Rectal smooth muscle tissue (tissue), 1 donor: ENCODE data around the gene MRPL55.

ENCODE experiments used
- H3K27ac ChIP-seq: one replicate; pipeline ENCODE4 v1.7.0; 2013; ENCODE audit warnings: low read depth, low read length, inconsistent platforms
- H3K27me3 ChIP-seq: one replicate; pipeline ENCODE4 v1.7.0; 2013; ENCODE audit warnings: low read length; ENCODE audit not compliant: control insufficient read depth, insufficient read depth
- H3K36me3 ChIP-seq: one replicate; pipeline ENCODE4 v1.7.0; 2013; ENCODE audit warnings: low read length; ENCODE audit not compliant: control insufficient read depth, insufficient read depth
- H3K4me1 ChIP-seq: one replicate; pipeline ENCODE4 v1.7.0; 2013; ENCODE audit warnings: low read length; ENCODE audit not compliant: control insufficient read depth, insufficient read depth
- H3K4me3 ChIP-seq: one replicate; pipeline ENCODE4 v1.7.0; 2013; ENCODE audit warnings: low read length
- H3K9ac ChIP-seq: one replicate; pipeline ENCODE4 v1.7.0; 2013; ENCODE audit warnings: low read length

MRPL55 gene

DNA sequence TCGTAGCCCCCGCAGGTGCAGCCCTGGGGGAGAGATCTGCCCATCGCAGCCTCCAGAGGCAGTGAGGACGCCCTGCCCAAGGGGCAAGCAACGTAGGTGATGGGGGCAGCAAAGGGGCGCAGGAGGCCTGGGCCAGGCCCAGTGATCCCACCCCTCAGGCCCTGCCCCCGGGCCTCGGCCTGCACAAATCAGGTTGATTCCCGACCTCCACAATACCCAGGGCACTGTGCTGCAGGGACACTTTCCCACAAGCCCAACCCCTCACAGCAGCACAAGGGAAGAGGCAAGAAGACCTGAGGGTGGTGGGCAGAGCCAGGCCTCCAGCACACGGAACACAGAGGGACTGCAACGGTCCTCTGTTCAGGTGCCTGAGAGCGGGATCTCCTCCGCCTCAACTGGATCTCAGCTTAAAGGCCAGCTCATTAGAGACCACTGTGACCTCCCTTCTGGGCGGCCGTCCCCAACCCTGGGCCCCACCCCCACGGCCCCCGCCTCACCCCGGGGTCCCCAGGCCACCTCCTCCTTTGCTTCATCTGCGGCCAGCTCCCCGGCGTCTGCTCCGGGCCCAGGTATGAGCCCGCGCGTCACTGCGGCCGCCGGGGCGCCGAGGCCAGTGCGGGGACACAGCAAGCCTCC is 27.4 kb downstream of the MRPL55 start:
- no peaks in the 10 kb centered on the region for H3K27me3 ChIP-seq
- peak overlapping the region; percentile 75 for H3K27ac ChIP-seq
- H3K4me3 ChIP-seq: peak overlapping the region; percentile 87
- H3K9ac ChIP-seq: peak overlapping the region; percentile 90
- peaks cover 26% of the 10 kb centered on the region for H3K4me1 ChIP-seq
- no peaks in the 10 kb centered on the region for H3K36me3 ChIP-seq

DNA sequence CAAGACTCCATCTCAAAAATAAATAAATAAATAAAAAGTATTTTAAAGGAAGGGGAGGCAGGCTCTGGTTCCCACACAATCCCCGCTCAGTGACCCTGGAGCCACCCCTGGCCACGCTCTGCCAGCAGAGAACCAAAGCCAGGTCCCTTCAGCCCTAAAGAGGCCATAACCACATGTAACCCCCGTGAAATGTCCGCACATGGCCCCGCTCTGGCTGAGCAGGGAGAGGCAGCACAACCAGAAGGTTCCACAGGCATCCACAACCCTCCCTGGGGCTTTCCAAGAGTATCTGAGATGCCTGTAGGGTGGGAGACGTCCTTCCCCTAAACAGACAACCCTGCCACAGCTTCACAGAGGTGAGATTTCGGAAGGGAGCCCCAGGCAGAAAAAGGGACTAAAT is 28.0 kb downstream of the MRPL55 start:
- no peak overlapping the region for H3K9ac ChIP-seq
- H3K27ac ChIP-seq: no peak overlapping the region
- peak overlapping the region; percentile 87 for H3K4me3 ChIP-seq

DNA sequence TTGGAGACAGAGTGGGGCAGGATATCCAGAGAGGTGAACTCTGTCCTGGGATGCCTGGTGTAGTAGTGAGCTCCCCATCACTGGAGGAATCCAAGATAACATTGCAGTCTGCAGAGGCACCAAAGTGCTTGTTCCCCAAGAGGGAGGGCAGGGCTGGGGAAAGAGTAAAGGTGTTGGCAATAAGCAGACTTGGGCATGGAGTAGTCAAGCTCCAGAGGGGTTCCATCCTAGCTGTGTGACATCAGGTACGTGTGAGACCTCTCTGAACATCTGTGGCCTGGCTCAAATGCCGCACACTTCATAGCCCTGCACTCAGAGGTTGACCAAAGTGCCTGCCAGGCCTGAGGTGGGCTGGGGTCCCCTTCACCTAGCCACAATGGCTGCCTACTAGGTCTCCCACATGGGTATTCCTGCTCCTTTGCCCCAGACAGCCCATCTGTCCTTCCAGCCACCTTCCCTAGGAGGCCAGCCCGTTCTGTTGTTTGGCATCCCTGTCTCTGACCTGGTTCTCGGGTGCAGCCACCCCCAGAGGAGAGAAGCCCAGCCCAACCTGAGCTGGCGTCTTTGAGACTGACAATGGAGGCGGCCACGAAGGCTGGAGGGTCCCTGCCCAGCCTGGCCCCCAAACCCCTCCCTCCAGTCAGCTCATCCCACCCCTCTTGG is 29.4 kb downstream of the MRPL55 start:
- Histone ChIP-seq H3K4me3 (no peak overlapping the region), H3K9ac (no peak overlapping the region), H3K27ac (no peak overlapping the region), H3K36me3 (no peaks in the 10 kb centered on the region), H3K27me3 (no peaks in the 10 kb centered on the region), H3K4me1 (peaks cover 12% of the 10 kb centered on the region)

More for the DNA sequence above, 28.0 kb downstream of the MRPL55 start:
- H3K36me3 ChIP-seq: no peaks in the 10 kb centered on the region
- no peaks in the 10 kb centered on the region for H3K27me3 ChIP-seq
- peaks cover 24% of the 10 kb centered on the region for H3K4me1 ChIP-seq

DNA sequence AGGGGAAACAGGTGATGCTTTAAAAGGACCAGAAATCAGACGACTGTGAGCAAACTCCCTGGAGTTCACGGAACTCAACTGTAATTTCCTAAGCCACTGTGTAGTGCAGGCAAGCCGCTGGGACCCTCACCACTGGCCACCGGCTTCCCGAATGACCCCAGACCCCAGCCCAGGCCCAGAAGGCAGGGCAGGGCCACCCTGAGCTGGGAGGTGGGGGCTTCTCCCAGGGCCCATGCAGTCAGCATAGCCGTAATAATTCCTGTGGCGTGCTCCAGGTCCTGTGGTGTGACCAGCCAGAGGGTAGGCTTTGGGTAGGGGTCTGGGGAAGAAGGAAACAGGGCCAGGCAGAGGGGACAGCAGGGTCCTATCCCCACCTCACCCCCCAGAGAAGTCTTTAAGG is 30.1 kb downstream of the MRPL55 start:
- Histone ChIP-seq H3K36me3 (no peaks in the 10 kb centered on the region), H3K27me3 (no peaks in the 10 kb centered on the region), H3K4me3 (no peak overlapping the region), H3K27ac (no peak overlapping the region), H3K4me1 (peaks cover 6% of the 10 kb centered on the region), H3K9ac (no peak overlapping the region)

DNA sequence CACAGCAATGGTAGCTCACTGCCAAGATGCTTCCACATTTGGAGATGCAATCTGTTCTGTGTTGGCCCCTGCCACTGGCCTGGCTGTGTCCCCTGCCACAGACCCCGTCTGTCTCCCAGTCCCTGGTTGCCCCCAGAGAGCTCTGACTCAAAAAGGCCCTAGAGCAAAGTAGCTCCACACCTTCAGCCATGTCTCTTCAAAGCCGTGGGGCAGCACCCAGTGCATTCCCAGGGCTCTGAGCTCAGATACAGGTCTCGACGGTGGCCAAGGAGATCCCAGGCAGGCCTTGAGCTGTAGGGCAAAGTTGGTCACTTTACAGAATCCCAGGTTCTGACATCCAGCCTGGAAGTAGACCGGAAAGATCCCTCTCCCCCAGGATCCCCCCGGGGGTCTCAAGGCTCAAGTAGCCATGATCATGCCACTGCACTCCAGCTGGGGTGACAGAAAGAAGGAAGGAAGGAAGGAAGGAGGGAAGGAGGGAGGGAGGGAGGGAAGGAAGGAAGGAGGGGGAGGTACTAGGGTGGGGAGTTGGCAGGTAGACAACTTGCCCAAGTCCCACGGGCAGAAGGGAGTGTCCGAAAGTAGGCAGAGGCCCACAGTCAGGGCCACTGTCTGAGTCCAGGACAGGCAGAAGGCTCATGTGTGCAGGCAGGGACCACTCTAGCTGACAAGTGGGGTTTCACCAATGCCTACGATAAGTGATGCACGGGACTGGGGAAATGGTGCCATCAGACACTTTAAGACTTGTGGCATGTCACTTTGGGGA is 31.4 kb downstream of the MRPL55 start:
- Histone ChIP-seq H3K27me3 (no peaks in the 10 kb centered on the region), H3K36me3 (no peaks in the 10 kb centered on the region), H3K4me3 (no peak overlapping the region), H3K4me1 (peaks cover 3% of the 10 kb centered on the region), H3K9ac (no peak overlapping the region), H3K27ac (no peak overlapping the region)

DNA sequence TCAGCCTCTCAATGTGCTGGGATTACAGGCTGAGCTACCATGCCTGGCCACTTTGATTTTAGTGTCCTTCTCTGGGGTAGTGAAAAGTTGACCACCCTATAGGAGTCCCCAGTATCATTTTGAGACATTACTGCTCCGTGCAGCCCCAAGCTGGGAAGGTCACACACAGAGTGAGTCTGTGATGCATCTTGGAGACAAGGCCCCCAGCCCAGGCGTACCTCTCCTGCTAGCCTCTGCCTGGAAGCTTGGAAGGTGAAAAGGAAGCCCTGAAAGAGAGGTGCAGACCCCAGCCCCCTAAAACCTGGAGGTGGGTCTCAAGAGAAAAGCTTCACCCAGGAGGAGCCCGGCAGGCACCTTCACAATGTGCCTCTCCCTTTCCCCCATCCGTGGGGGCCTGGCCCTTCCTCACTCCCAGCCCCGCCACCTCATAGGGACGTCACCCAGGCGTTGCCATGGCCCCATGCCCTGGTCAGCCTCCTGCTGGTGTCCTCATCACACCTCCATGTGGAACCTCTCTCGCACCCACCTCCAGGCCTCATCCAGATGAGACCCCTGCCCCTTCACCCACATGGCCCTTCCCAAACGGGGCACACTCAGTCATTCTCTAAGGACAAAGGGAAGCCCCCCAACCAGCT is 32.2 kb downstream of the MRPL55 start:
- H3K27ac ChIP-seq: no peak overlapping the region
- H3K9ac ChIP-seq: no peak overlapping the region
- no peak overlapping the region for H3K4me3 ChIP-seq
- H3K27me3 ChIP-seq: no peaks in the 10 kb centered on the region
- no peaks in the 10 kb centered on the region for H3K36me3 ChIP-seq
- H3K4me1 ChIP-seq: peaks cover 3% of the 10 kb centered on the region

DNA sequence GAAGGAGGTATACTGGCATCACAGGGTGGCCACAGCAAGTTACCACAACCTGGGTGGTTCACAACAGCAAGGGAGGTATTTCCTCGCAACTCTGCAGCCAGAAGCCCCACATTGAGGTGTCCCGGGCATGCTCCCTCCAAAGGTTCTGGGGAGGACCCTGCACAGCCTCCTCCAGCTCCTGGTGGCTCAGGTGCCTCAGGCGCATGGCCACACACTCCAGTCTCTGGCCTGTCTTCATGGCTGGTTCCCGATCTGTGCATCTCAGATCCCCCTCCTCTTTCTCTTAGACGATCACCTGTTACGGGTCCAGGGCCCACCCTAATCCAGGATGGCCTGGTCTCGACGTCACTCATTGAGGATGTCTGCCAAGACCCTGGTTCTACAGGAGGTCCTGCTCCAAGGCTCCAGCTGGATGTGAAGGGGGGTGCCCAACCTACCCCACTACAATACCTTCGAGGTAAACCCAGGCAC is 33.3 kb downstream of the MRPL55 start:
- Histone ChIP-seq H3K9ac (no peak overlapping the region), H3K27ac (no peak overlapping the region), H3K4me1 (no peaks in the 10 kb centered on the region), H3K4me3 (no peak overlapping the region), H3K36me3 (no peaks in the 10 kb centered on the region), H3K27me3 (peaks cover 5% of the 10 kb centered on the region)

DNA sequence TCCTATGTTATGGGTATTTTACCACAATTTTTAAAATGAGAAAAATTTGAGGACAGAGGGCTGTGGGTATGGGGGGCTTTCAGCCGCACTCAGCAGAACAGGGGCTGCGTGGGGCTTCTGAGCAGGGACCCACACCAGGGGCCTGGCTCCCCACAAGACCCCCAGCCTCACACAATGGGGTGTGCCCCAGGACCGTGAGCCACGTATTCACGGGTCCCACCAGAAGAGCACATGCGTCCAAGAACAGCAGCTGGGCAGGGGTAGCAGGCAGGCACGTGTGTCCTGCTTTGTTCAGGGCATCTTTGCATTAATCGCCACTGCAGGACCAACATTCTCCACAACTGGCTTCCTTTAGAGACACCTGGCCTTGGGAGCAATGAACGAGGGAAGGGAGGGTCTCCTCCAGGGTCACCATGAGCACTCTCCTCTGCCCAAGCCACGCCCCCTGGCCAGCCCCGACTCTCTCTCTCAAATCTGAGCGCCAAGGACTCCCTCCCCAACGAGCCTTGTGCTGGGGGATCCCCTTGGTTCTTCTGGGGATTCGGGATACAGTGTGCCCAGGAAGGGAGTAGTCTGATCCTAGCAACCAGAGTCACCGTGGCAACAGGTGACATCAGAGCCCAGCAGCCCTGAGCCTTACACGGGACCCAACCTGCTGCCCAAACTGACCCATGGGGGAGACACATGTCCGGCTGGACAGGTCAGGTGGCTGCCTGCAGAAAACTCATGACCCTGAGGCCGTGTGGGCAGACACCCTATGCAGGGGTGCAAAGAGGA is 34.0 kb downstream of the MRPL55 start:
- Histone ChIP-seq H3K4me1 (no peaks in the 10 kb centered on the region), H3K9ac (no peak overlapping the region), H3K27me3 (peaks cover 8% of the 10 kb centered on the region), H3K4me3 (no peak overlapping the region), H3K36me3 (no peaks in the 10 kb centered on the region), H3K27ac (no peak overlapping the region)

DNA sequence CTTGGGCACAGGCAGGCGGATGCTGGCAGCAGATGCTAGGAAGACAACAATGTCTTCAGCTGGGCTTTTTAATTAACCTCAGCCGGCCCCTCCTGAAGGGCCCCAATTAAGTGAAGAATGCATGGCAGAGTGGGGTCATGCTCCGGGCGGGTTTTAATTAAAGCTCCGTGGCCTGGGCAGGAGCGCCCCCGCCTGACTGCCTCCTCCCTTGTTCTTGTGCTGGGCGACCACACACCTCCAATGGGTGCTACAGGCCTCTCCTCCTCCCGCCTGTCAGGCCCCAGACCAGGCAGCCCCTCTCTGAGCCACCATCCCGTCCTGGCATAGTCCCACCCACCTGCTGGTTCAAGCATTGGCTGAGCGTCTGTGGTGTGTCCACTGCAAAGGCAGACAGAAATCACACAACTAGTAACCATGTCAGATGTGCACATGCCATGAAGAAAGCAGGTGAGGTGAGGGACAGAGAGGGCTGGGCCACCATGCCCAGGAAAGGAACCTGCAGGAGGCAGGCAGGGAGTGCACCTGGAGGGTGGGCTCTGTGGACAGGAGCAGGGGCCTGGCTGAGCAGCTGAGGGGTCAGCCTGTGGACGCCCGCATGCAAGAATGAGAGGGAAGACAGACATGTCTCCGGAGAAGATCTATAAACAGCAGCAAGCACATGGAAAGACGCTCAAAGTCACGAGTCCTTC is 35.1 kb downstream of the MRPL55 start:
- peaks cover 15% of the 10 kb centered on the region for H3K27me3 ChIP-seq
- H3K4me1 ChIP-seq: no peaks in the 10 kb centered on the region
- H3K9ac ChIP-seq: no peak overlapping the region
- H3K27ac ChIP-seq: no peak overlapping the region
- no peak overlapping the region for H3K4me3 ChIP-seq
- no peaks in the 10 kb centered on the region for H3K36me3 ChIP-seq

DNA sequence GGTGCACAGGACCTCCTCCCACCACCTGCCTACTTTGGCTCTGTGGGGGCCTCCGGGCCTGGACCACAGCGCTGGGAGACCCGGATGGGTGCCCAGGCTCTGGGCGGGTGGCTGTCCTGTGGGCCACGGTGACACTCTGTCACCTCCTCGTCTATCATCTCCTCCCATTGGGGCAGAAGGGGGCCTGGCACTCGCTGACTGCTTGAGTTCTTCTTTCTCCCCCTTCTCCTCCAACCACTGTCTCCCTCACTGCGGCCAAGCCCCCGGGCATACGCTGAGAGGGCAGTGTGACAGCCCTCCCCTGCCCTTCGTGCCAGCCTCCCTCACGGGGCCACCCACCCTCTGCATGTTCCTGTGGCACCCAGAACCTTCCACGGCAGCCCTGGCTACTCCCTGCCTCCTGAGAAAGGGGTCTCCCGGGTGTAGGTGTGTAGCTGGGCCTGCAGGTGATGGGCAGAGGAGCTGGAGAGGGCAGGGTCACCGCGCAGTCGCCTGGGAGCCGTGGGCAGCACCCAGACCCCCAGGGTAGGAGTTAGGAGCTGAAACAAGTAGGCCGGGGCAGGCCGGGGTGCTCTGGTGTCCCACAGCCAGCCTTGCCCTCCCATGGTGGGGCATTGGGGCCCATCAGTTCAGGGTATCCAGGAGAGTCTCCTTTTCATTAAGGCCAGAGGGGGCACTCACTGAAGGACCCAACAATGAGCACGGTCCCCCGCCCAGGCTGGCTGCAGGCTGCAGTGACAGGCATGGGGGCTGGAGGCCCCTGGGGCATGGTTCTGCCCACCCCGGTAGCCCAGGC is 35.8 kb downstream of the MRPL55 start:
- H3K9ac ChIP-seq: no peak overlapping the region
- peaks cover 17% of the 10 kb centered on the region for H3K27me3 ChIP-seq

DNA sequence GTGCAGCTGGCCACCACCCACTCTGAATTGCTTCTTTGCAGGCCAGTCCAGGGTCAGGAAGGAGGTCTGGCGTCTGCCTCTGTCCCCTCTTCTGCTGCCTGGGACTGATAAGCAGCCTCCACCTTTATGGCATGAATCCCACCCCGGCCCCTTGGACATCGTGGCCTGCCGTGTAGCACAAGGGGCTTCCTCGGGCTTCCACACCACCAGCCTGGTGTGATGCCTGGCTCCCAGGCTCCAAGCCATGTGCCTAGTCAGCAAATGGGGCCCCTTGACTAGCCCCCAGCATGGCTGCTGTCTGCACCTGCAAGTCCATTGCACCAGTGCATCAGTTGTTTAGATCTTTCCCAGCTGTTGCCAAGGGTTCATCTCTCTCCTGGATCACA is 36.4 kb downstream of the MRPL55 start:
- Histone ChIP-seq H3K4me3 (no peak overlapping the region), H3K4me1 (no peaks in the 10 kb centered on the region), H3K9ac (no peak overlapping the region), H3K36me3 (no peaks in the 10 kb centered on the region), H3K27ac (no peak overlapping the region), H3K27me3 (peaks cover 19% of the 10 kb centered on the region)

More for the DNA sequence above, 35.8 kb downstream of the MRPL55 start:
- no peaks in the 10 kb centered on the region for H3K4me1 ChIP-seq
- H3K27ac ChIP-seq: no peak overlapping the region
- no peak overlapping the region for H3K4me3 ChIP-seq
- H3K36me3 ChIP-seq: no peaks in the 10 kb centered on the region
